Activated CD8-positive, alpha-beta memory T cell treated with anti-CD3 and anti-CD28 coated beads, Interleukin-2, amount 50 U/mL, for 1 hour (primary cell): ENCODE results near the gene VGLL3.
"Not testable (repeated sequence)": the region's sequence is repeated elsewhere in the genome, so short reads cannot be mapped to it uniquely, and the experiment has no call there.

Experiments used
- DNase-seq: peaks from one replicate; pipeline ENCODE4 v3.0.0-alpha.2; 2020; ENCODE audit errors: extremely low read depth

VGLL3 gene

GRCh38 chr3:86990734-86991481 lies at the start of gene VGLL3:
Gene VGLL3, minus strand, starts transcription at chr3:86991149. Its CDS starts 406 bp downstream, at chr3:86990743.
- no peak for DNase-seq

- DNase-seq: no peak
Measured at GRCh38 chr3:87037652-87038051, 46.7 kb upstream of the VGLL3 start.

- DNase-seq: no peak
Measured at GRCh38 chr3:87036671-87037070, 45.7 kb upstream of the VGLL3 start.

- no peak for DNase-seq
Measured at GRCh38 chr3:87035339-87035738, 44.4 kb upstream of the VGLL3 start.

- no peak for DNase-seq
Measured at GRCh38 chr3:87033205-87033604, 42.3 kb upstream of the VGLL3 start.

GRCh38 chr3:87025661-87026645 lies 35.0 kb upstream of the VGLL3 start:
- no peak for DNase-seq

- not testable (repeated sequence) for DNase-seq
Measured at GRCh38 chr3:87017370-87017769, 26.4 kb upstream of the VGLL3 start.

GRCh38 chr3:87009271-87009670 lies 18.3 kb upstream of the VGLL3 start:
- no peak for DNase-seq

- no peak for DNase-seq
Measured at GRCh38 chr3:87006844-87007439, 16.0 kb upstream of the VGLL3 start.

- no peak for DNase-seq
Measured at GRCh38 chr3:87004883-87005282, 13.9 kb upstream of the VGLL3 start.

GRCh38 chr3:87002346-87002745 lies 11.4 kb upstream of the VGLL3 start:
- DNase-seq: no peak

- DNase-seq: no peak
Measured at GRCh38 chr3:87001473-87002098, 10.6 kb upstream of the VGLL3 start.

GRCh38 chr3:87000940-87001339 lies 10.0 kb upstream of the VGLL3 start:
- DNase-seq: no peak

GRCh38 chr3:86998569-86998968 lies 7.6 kb upstream of the VGLL3 start:
- DNase-seq: no peak

- DNase-seq: no peak
Measured at GRCh38 chr3:86996261-86996955, 5.5 kb upstream of the VGLL3 start.

GRCh38 chr3:86995537-86995936 lies 4.6 kb upstream of the VGLL3 start:
- DNase-seq: no peak

GRCh38 chr3:86993704-86994103 lies 2.8 kb upstream of the VGLL3 start:
- DNase-seq: no peak

GRCh38 chr3:86991840-86992435 lies 989 bp upstream of the VGLL3 start:
- no peak for DNase-seq

GRCh38 chr3:86991482-86991815 lies 500 bp upstream of the VGLL3 start:
- no peak for DNase-seq

- DNase-seq: no peak
Measured at GRCh38 chr3:86990012-86990733, 776 bp downstream of the VGLL3 start.
